ENCODE measurements around the gene TMCC2. TPM values are rescaled to one million over a fixed set of nuclear protein-coding genes. Genes with fewer than 3 reads are reported as not detected.

Gene TMCC2
- total and polyA plus RNA-seq, 2 of the 4 experiments (the other 2 are of a cell fraction): 2.0 to 4.2 TPM

GRCh38 chr1:205298191-205298994 lies 70.6 kb downstream of the TMCC2 start:
- CTCF ChIA-PET: interaction anchor here (0.8 to 2.5 kb wide), 3 partner anchors 14 to 26 kb away, joined by 3 to 11 read pairs (median 3); no protein-coding TSS in a partner anchor
- peak; percentile 99 for DNase-seq
- WGBS, 2 experiments (ENCODE audit: extremely low coverage in 2 of 2, insufficient read length in 1 of 2): no CpG with 5 or more reads among the region's 9 CpGs
- 0 out of 2 replicates have a peak, but pooled peaks have one; percentile 62 for TF ChIP-seq POLR2A (IDR thresholded peaks at IDR 0.05; ENCODE audit: low read depth, low read length)
- TF ChIP-seq NFE2L2 (IDR thresholded peaks at IDR 0.05; ENCODE audit: low read depth, low read length): peak; percentile 66; the same call in 1 of the 2 replicates
- no peak for TF ChIP-seq MXI1 (IDR thresholded peaks at IDR 0.05; ENCODE audit: borderline replicate concordance, low read depth, low read length)
- TF ChIP-seq FOS (IDR thresholded peaks at IDR 0.05; ENCODE audit: low read depth, low read length): peak; percentile 91
- TF ChIP-seq USF2 (IDR thresholded peaks at IDR 0.05; ENCODE audit: low read depth, low read length): no peak
- no peak for TF ChIP-seq CTCF (conservative IDR thresholded peaks at IDR 0.05; ENCODE audit: low read depth, low read length)
- no peak for TF ChIP-seq CHD1 (IDR thresholded peaks at IDR 0.05; ENCODE audit: low read depth, low read length)
- no peak for TF ChIP-seq SMC3 (IDR thresholded peaks at IDR 0.05; ENCODE audit: low read depth, low read length)
- TF ChIP-seq BHLHE40 (IDR thresholded peaks at IDR 0.05; ENCODE audit: low read depth, low read length): peak; percentile 52
- no peak for TF ChIP-seq ELK1 (IDR thresholded peaks at IDR 0.05; ENCODE audit: borderline replicate concordance, low read depth, low read length)
- TF ChIP-seq RFX5 (IDR thresholded peaks at IDR 0.05; ENCODE audit: low read depth, low read length): no peak
- TF ChIP-seq RAD21 (IDR thresholded peaks at IDR 0.05; ENCODE audit: low read length): 0 out of 2 replicates have a peak, but pooled peaks have one; percentile 25
- peak; percentile 61; the same call in 1 of the 2 replicates for TF ChIP-seq MAFK (IDR thresholded peaks at IDR 0.05; ENCODE audit: low read depth, low read length)
- TF ChIP-seq CEBPB (IDR thresholded peaks at IDR 0.05; ENCODE audit: low read depth, low read length): peak; percentile 48; the same call in 1 of the 2 replicates

More at GRCh38 chr1:205298191-205298994, 70.6 kb downstream of the TMCC2 start:
- Histone ChIP-seq H4K8ac (ENCODE audit: low read depth in 2 of 2, low read length in 2 of 2) (peak overlapping the region; percentile 97 to 99), H3K18ac (ENCODE audit: low read depth, low read length) (peak overlapping the region; percentile 99), H2BK5ac (ENCODE audit: low read depth, low read length, poor library complexity, severe bottlenecking) (peak overlapping the region; percentile 97), H2AFZ (replicated peaks; ENCODE audit: low read length, poor library complexity) (peak overlapping the region; percentile 51), H3K23ac (ENCODE audit: low read depth, low read length) (peak overlapping the region; percentile 99), H4K20me1 (ENCODE audit: insufficient read depth, low read length) (no peaks in the 10 kb centered on the region), H3K14ac (replicated peaks; ENCODE audit: low read depth, low read length) (peak overlapping the region; percentile 99), H3K4me1 (ENCODE audit: control insufficient read depth, insufficient read depth, low read length) (peaks cover 46% of the 10 kb centered on the region), H3K9ac (ENCODE audit: low read depth, low read length) (peak overlapping the region; percentile 74), H4K5ac (ENCODE audit: low read depth, low read length) (peak overlapping the region; percentile 96), H3K56ac (ENCODE audit: extremely low read depth, insufficient read depth, low read length) (peak overlapping the region; percentile 97), H2AK9ac (replicated peaks; ENCODE audit: low read depth, low read length, poor library complexity) (peak overlapping the region; percentile 92), H3K9me3 (ENCODE audit: control insufficient read depth, insufficient read depth, low read length) (no peaks in the 10 kb centered on the region), H3K27me3 (ENCODE audit: control insufficient read depth, insufficient read depth, low read length) (no peaks in the 10 kb centered on the region), H4K91ac (ENCODE audit: insufficient read depth, low read depth, low read length) (peak overlapping the region; percentile 100), H3K4me2 (ENCODE audit: low read depth, low read length) (peak overlapping the region; percentile 11), H2AK5ac (ENCODE audit: low read depth, low read length) (peak overlapping the region; percentile 100), H3K36me3 (ENCODE audit: control insufficient read depth, insufficient read depth, low read length) (peaks cover 14% of the 10 kb centered on the region), H3K4me3 (ENCODE audit: insufficient read depth, low read depth, low read length) (no peak overlapping the region), H3K9me1 (ENCODE audit: insufficient read depth, low read length) (peaks cover 29% of the 10 kb centered on the region), H3K27ac (ENCODE audit: insufficient read depth, low read length) (peak overlapping the region; percentile 93), H3K4ac (ENCODE audit: low read depth, low read length) (peak overlapping the region; percentile 100), H2BK120ac (ENCODE audit: low read depth, low read length) (peak overlapping the region; percentile 100), H3K79me1 (ENCODE audit: low read depth in 1 of 2, low read length in 2 of 2) (peaks cover 26 to 70% of the 10 kb centered on the region in 2 experiments), H2BK20ac (ENCODE audit: low read depth, low read length) (peak overlapping the region; percentile 99), H2BK15ac (ENCODE audit: low read depth, low read length) (peak overlapping the region; percentile 92)
- no TSS peak for BruUV-seq (replicated peaks)
- intact Hi-C loops (cut with micrococcal nuclease): no loop called here
- POLR2A ChIA-PET (ENCODE audit: unreplicated experiment): interaction anchor here (0.6 to 0.8 kb wide), 2 partner anchors 12 to 15 kb away, joined by 3 read pairs; no protein-coding TSS in a partner anchor
- in situ Hi-C loops (cut with MboI; ENCODE audit: low sequenced_read_pairs): no loop called here
- dilution Hi-C loops (cut with HindIII; ENCODE audit: low sequenced_read_pairs, unreplicated experiment): no loop called here
- peak; percentile 54 for ATAC-seq (ENCODE audit: low read depth)
